GM23338 (cell line): ENCODE results near the gene PIGZ. TPM values are rescaled to one million over a fixed set of nuclear protein-coding genes. Genes with fewer than 3 reads are reported as not detected.

Experiments used
- EZH2 ChIP-seq: fragments of 200-600 bp; sonication (generic); IDR thresholded peaks from one replicate; pipeline ENCODE4 v1.8.0; 2017; ENCODE audit warnings: antibody characterized with exemption, mild to moderate bottlenecking, low read depth; ENCODE audit not compliant: unreplicated experiment
- EZH2phosphoT487 ChIP-seq: fragments of 200-600 bp; sonication (generic); IDR thresholded peaks from one replicate; pipeline ENCODE4 v1.8.1; 2018; ENCODE audit warnings: antibody characterized with exemption; ENCODE audit not compliant: unreplicated experiment
- POLR2AphosphoS5 ChIP-seq: IDR thresholded peaks from 2 replicates; pipeline ENCODE4 v1.6.1; 2016; ENCODE audit warnings: antibody characterized with exemption, low read depth
- REST ChIP-seq: IDR thresholded peaks from one replicate; pipeline ENCODE4 v1.6.1; 2018; ENCODE audit warnings: antibody characterized with exemption; ENCODE audit not compliant: unreplicated experiment
- STAT1 ChIP-seq: IDR thresholded peaks from one replicate; pipeline ENCODE4 v1.6.1; 2016; ENCODE audit warnings: antibody characterized with exemption; ENCODE audit not compliant: unreplicated experiment
- polyA plus RNA-seq: library from polyadenylated mRNA; unstranded; fragments of >200 nt; fragmentation: Nextera tagmentation; extraction: Ambion mirVana; gene quantifications from 2 replicates; pipeline ENCODE4 v1.2.1, GENCODE V29; 2016
- total RNA-seq: library from RNA; depleted of rRNA; stranded (reverse); fragments of >200 nt; shearing (Covaris generic); gene quantifications from 2 replicates; pipeline ENCODE4 v1.2.3, GENCODE V29; 2014
- TF ChIP-seq, protein P1 (sequence below): fragments of 250-450 bp; sonication (Bioruptor Pico); IDR thresholded peaks from 2 replicates; pipeline ENCODE4 v1.5.0; 2020; ENCODE audit warnings: mild to moderate bottlenecking, moderate library complexity

PIGZ gene
- total and polyA plus RNA-seq, 2 experiments from 2014 or later = 0.16 TPM; not detected in 1

DNA sequence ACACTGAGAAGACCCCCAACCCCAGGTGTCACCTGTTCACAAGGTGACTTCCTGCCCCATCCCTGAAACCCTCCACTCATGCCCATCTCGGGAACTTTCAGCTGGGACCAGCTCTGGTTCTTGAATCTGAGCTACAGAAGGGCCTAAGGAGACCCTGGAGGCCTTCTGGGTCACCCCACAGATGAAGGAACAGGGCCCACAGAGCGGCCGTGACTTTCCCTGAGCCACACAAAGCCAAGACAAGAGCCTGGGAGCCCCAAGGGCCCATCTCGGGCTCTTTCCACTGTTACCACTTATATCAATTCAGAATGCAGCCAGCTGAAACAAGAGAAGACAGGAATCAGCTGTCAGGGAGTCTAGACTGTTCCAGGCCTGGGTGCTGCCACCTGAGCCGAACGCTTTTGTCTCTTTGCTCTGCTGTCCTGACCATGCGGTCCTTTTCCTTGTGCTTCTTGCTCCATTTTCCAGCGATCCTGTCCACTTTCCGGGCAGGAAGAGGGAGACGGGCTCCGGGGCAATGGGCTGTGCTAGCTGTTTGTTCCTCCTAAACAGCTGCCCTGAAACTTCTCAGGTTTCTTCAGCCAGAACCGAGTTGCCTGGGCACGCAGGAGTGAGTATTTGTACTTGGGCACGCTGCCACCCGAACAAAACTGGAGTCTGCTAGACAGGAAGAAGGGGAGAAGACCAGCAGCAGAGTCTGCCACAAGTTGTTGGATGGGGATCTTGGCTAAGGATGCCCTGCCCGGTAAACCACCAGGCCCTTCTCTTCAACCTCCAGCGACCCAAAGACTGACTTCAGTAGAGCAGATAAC, 28.0 kb upstream of the PIGZ start (continued):
- TF ChIP-seq, protein P1, sequence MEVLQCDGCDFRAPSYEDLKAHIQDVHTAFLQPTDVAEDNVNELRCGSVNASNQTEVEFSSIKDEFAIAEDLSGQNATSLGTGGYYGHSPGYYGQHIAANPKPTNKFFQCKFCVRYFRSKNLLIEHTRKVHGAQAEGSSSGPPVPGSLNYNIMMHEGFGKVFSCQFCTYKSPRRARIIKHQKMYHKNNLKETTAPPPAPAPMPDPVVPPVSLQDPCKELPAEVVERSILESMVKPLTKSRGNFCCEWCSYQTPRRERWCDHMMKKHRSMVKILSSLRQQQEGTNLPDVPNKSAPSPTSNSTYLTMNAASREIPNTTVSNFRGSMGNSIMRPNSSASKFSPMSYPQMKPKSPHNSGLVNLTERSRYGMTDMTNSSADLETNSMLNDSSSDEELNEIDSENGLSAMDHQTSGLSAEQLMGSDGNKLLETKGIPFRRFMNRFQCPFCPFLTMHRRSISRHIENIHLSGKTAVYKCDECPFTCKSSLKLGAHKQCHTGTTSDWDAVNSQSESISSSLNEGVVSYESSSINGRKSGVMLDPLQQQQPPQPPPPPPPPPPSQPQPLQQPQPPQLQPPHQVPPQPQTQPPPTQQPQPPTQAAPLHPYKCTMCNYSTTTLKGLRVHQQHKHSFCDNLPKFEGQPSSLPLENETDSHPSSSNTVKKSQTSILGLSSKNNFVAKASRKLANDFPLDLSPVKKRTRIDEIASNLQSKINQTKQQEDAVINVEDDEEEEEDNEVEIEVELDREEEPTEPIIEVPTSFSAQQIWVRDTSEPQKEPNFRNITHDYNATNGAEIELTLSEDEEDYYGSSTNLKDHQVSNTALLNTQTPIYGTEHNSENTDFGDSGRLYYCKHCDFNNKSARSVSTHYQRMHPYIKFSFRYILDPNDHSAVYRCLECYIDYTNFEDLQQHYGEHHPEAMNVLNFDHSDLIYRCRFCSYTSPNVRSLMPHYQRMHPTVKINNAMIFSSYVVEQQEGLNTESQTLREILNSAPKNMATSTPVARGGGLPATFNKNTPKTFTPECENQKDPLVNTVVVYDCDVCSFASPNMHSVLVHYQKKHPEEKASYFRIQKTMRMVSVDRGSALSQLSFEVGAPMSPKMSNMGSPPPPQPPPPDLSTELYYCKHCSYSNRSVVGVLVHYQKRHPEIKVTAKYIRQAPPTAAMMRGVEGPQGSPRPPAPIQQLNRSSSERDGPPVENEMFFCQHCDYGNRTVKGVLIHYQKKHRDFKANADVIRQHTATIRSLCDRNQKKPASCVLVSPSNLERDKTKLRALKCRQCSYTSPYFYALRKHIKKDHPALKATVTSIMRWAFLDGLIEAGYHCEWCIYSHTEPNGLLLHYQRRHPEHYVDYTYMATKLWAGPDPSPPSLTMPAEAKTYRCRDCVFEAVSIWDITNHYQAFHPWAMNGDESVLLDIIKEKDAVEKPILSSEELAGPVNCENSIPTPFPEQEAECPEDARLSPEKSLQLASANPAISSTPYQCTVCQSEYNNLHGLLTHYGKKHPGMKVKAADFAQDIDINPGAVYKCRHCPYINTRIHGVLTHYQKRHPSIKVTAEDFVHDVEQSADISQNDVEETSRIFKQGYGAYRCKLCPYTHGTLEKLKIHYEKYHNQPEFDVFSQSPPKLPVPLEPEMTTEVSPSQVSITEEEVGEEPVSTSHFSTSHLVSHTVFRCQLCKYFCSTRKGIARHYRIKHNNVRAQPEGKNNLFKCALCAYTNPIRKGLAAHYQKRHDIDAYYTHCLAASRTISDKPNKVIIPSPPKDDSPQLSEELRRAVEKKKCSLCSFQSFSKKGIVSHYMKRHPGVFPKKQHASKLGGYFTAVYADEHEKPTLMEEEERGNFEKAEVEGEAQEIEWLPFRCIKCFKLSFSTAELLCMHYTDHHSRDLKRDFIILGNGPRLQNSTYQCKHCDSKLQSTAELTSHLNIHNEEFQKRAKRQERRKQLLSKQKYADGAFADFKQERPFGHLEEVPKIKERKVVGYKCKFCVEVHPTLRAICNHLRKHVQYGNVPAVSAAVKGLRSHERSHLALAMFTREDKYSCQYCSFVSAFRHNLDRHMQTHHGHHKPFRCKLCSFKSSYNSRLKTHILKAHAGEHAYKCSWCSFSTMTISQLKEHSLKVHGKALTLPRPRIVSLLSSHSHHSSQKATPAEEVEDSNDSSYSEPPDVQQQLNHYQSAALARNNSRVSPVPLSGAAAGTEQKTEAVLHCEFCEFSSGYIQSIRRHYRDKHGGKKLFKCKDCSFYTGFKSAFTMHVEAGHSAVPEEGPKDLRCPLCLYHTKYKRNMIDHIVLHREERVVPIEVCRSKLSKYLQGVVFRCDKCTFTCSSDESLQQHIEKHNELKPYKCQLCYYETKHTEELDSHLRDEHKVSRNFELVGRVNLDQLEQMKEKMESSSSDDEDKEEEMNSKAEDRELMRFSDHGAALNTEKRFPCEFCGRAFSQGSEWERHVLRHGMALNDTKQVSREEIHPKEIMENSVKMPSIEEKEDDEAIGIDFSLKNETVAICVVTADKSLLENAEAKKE (CRISPR knock-in tag) = no peak
- TF ChIP-seq EZH2 (no peak), REST (no peak), EZH2phosphoT487 (no peak), POLR2AphosphoS5 (no peak), STAT1 (no peak)
